ENCODE data around the gene C19orf67.

GRCh38 chr19:14112051-14112808, 26.6 kb upstream of the C19orf67 start:
- no peak for TF ChIP-seq SP2 (tag by site-specific recombination; IDR thresholded peaks at IDR 0.05)
- no peak for TF ChIP-seq EGR2 (tag by site-specific recombination; IDR thresholded peaks at IDR 0.05; ENCODE audit: low read depth)
- TF ChIP-seq CTCF (tag by site-specific recombination; IDR thresholded peaks at IDR 0.05), result no peak
- TF ChIP-seq REST (tag by site-specific recombination; IDR thresholded peaks at IDR 0.05), result no peak
- no peak for TF ChIP-seq ZNF549 (tag by site-specific recombination; IDR thresholded peaks at IDR 0.05)
